ENCODE results near the gene PTRHD1.

- TF ChIP-seq CTCF (IDR thresholded peaks at IDR 0.05; ENCODE audit: low read length) (no peak), EZH2 (optimal IDR thresholded peaks at IDR 0.05; ENCODE audit: low read depth, low read length) (no peak)
These were observed 29.3 kb downstream of the PTRHD1 start for GRCh38 chr2:24763843-24764242.
